ENCODE data around the gene ABLIM2.

The ABLIM2 gene

DNA sequence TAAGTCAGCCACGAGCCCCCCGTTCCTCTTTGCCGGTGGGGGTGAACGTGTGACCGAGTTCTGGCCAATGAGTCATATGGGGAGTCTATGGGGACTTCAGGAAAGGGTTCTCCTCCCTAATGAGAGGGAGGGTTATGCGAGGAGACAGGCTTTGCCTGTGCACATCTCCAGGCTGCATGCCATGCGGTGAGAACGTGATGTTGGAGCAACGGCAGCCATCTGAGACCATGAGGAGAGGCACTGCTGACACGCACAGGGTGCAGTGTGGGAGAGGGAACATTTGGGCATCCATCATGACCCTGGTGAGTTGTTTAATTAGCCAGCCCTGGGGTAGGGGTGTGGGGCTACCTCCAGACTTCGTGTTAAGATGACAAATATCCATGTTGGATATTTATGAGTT, 55.8 kb downstream of the ABLIM2 start:
- TF ChIP-seq, protein P1, sequence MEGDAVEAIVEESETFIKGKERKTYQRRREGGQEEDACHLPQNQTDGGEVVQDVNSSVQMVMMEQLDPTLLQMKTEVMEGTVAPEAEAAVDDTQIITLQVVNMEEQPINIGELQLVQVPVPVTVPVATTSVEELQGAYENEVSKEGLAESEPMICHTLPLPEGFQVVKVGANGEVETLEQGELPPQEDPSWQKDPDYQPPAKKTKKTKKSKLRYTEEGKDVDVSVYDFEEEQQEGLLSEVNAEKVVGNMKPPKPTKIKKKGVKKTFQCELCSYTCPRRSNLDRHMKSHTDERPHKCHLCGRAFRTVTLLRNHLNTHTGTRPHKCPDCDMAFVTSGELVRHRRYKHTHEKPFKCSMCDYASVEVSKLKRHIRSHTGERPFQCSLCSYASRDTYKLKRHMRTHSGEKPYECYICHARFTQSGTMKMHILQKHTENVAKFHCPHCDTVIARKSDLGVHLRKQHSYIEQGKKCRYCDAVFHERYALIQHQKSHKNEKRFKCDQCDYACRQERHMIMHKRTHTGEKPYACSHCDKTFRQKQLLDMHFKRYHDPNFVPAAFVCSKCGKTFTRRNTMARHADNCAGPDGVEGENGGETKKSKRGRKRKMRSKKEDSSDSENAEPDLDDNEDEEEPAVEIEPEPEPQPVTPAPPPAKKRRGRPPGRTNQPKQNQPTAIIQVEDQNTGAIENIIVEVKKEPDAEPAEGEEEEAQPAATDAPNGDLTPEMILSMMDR (IDR thresholded peaks at IDR 0.05; ENCODE audit: low read length): no peak
- TF ChIP-seq EZH2phosphoT487 (IDR thresholded peaks at IDR 0.05; ENCODE audit: low read length) (no peak), EZH2 (optimal IDR thresholded peaks at IDR 0.05; ENCODE audit: low read depth, low read length) (no peak)
- Histone ChIP-seq H3K27ac (ENCODE audit: low read length) (no peak overlapping the region), H3K9ac (ENCODE audit: low read length) (no peak overlapping the region), H3K36me3 (replicated peaks; ENCODE audit: insufficient read depth, low read length) (no peaks in the 10 kb centered on the region), H3F3A (ENCODE audit: insufficient read depth, low read length) (no peaks in the 10 kb centered on the region), H3K4me3 (ENCODE audit: low read length) (no peak overlapping the region), H4K20me1 (ENCODE audit: insufficient read depth, low read length) (no peaks in the 10 kb centered on the region), H3K9me3 (replicated peaks; ENCODE audit: insufficient read depth, low read length) (no peaks in the 10 kb centered on the region), H3K4me1 (ENCODE audit: low read length) (no peaks in the 10 kb centered on the region), H2AFZ (ENCODE audit: low read length) (no peak overlapping the region), H3K9me2 (replicated peaks; ENCODE audit: insufficient read depth, low read length) (no peaks in the 10 kb centered on the region), H3K4me2 (ENCODE audit: low read depth, low read length) (no peak overlapping the region), H3K27me3 (replicated peaks; ENCODE audit: insufficient read depth, low read length) (peaks cover 96% of the 10 kb centered on the region), H3K79me2 (ENCODE audit: low read length) (no peaks in the 10 kb centered on the region)
- DNase-seq: no peak

DNA sequence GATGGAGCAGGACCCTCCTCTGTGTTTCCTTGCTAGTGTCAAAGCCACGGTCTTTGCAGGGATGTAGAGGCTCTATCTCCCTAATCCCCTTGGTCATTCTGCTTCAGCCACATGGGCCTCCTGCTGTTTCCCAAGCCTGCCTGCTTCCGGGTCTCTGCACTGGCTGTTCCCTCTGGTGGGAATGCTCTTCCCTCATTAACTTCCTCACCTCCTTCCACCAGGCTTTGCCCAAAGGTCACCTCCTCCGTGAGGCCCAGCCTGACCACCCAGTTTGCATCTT, 56.6 kb downstream of the ABLIM2 start:
- no peak overlapping the region for H3K4me2 ChIP-seq (ENCODE audit: low read depth, low read length)
- H3K79me2 ChIP-seq (ENCODE audit: low read length): no peaks in the 10 kb centered on the region

GRCh38 chr4:8101213-8102075, 57.2 kb downstream of the ABLIM2 start:
- Histone ChIP-seq H3F3A (ENCODE audit: insufficient read depth, low read length) (no peaks in the 10 kb centered on the region), H3K4me3 (ENCODE audit: low read length) (no peak overlapping the region), H3K4me2 (ENCODE audit: low read depth, low read length) (no peak overlapping the region), H4K20me1 (ENCODE audit: insufficient read depth, low read length) (no peaks in the 10 kb centered on the region), H3K27me3 (replicated peaks; ENCODE audit: insufficient read depth, low read length) (peaks cover 96% of the 10 kb centered on the region), H2AFZ (ENCODE audit: low read length) (no peak overlapping the region), H3K9ac (ENCODE audit: low read length) (no peak overlapping the region), H3K9me2 (replicated peaks; ENCODE audit: insufficient read depth, low read length) (no peaks in the 10 kb centered on the region), H3K27ac (ENCODE audit: low read length) (no peak overlapping the region), H3K79me2 (ENCODE audit: low read length) (no peaks in the 10 kb centered on the region), H3K4me1 (ENCODE audit: low read length) (no peaks in the 10 kb centered on the region), H3K9me3 (replicated peaks; ENCODE audit: insufficient read depth, low read length) (no peaks in the 10 kb centered on the region), H3K36me3 (replicated peaks; ENCODE audit: insufficient read depth, low read length) (no peaks in the 10 kb centered on the region)
- no peak for DNase-seq
- no peak for TF ChIP-seq EZH2phosphoT487 (IDR thresholded peaks at IDR 0.05; ENCODE audit: low read length)
- TF ChIP-seq, protein P1 (IDR thresholded peaks at IDR 0.05; ENCODE audit: low read length): no peak
- TF ChIP-seq EZH2 (optimal IDR thresholded peaks at IDR 0.05; ENCODE audit: low read depth, low read length): no peak

More for the DNA sequence above, 56.6 kb downstream of the ABLIM2 start:
- TF ChIP-seq EZH2 (optimal IDR thresholded peaks at IDR 0.05; ENCODE audit: low read depth, low read length) (no peak), EZH2phosphoT487 (IDR thresholded peaks at IDR 0.05; ENCODE audit: low read length) (no peak)
- TF ChIP-seq, protein P1 (IDR thresholded peaks at IDR 0.05; ENCODE audit: low read length): no peak
- Histone ChIP-seq H3K27me3 (replicated peaks; ENCODE audit: insufficient read depth, low read length) (peaks cover 96% of the 10 kb centered on the region), H3K9me2 (replicated peaks; ENCODE audit: insufficient read depth, low read length) (no peaks in the 10 kb centered on the region), H3K9me3 (replicated peaks; ENCODE audit: insufficient read depth, low read length) (no peaks in the 10 kb centered on the region), H3K9ac (ENCODE audit: low read length) (no peak overlapping the region), H3F3A (ENCODE audit: insufficient read depth, low read length) (no peaks in the 10 kb centered on the region), H3K36me3 (replicated peaks; ENCODE audit: insufficient read depth, low read length) (no peaks in the 10 kb centered on the region), H2AFZ (ENCODE audit: low read length) (no peak overlapping the region), H3K4me3 (ENCODE audit: low read length) (no peak overlapping the region), H3K4me1 (ENCODE audit: low read length) (no peaks in the 10 kb centered on the region), H3K27ac (ENCODE audit: low read length) (no peak overlapping the region), H4K20me1 (ENCODE audit: insufficient read depth, low read length) (no peaks in the 10 kb centered on the region)
- DNase-seq: no peak
